ENCODE results near the gene GPD2. TPM values are rescaled to one million over a fixed set of nuclear protein-coding genes. Genes with fewer than 3 reads are reported as not detected.
"Not testable (repeated sequence)": the region's sequence is repeated elsewhere in the genome, so short reads cannot be mapped to it uniquely, and the experiment has no call there.

Gene GPD2
- total and polyA plus RNA-seq, 8 donors = 2.8 to 17.7 (median 10.2) TPM

- DNase-seq (no peak), FAIRE-seq (no peak), ATAC-seq (no peak)
- Histone ChIP-seq H3K4me1 (peaks cover 0 to 7% (median 2%) of the 10 kb centered on the region in 3 donors), H3K9me3 (no peaks in the 10 kb centered on the region), H3K27me3 (no peaks in the 10 kb centered on the region), H3K4me3 (no peak overlapping the region), H3K36me3 (no peaks in the 10 kb centered on the region), H3K27ac (no peak overlapping the region)
- intact Hi-C loops (cut with DNase I) = no loop called here
- 86 to 92% methylated on average over 2 of the region's 2 CpGs for WGBS, 2 donors
- TF ChIP-seq, protein P1, sequence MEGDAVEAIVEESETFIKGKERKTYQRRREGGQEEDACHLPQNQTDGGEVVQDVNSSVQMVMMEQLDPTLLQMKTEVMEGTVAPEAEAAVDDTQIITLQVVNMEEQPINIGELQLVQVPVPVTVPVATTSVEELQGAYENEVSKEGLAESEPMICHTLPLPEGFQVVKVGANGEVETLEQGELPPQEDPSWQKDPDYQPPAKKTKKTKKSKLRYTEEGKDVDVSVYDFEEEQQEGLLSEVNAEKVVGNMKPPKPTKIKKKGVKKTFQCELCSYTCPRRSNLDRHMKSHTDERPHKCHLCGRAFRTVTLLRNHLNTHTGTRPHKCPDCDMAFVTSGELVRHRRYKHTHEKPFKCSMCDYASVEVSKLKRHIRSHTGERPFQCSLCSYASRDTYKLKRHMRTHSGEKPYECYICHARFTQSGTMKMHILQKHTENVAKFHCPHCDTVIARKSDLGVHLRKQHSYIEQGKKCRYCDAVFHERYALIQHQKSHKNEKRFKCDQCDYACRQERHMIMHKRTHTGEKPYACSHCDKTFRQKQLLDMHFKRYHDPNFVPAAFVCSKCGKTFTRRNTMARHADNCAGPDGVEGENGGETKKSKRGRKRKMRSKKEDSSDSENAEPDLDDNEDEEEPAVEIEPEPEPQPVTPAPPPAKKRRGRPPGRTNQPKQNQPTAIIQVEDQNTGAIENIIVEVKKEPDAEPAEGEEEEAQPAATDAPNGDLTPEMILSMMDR (IDR thresholded peaks at IDR 0.05) = no peak
Observed at GRCh38 chr2:156513219-156513618, 77.0 kb downstream of the GPD2 start.

DNA sequence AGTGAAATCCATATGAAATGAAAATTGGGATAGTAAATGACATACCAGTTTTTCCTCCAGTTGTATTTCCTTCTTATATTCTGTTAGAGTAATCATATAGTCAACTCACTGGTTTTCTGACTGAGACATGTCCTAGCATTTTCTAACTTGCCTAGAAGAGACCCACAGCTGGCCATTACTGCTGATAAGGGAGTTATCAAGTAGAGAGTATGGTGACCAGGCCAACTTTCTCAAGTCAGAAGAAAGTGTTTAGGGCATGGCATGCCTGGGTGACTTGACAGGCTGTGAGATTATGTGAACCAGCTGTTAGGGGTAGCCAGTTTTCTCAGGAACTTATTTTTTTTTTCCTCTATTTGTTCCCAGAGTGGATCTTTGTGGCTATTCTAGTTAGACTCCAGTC lies 81.2 kb downstream of the GPD2 start:
- FAIRE-seq = no peak
- peaks cover 0 to 11% (median 10%) of the 10 kb centered on the region in 3 donors for H3K4me1 ChIP-seq
- TF ChIP-seq, protein P1 (IDR thresholded peaks at IDR 0.05) = no peak
- ATAC-seq = peak; percentile 89 to 99 (median 96)
- no peaks in the 10 kb centered on the region for H3K36me3 ChIP-seq
- H3K4me3 ChIP-seq = no peak overlapping the region
- intact Hi-C loops (cut with DNase I) = no loop called here
- DNase-seq = peak in 3 of 6 donors; percentile 36 to 58 (median 56)
- no peaks in the 10 kb centered on the region for H3K9me3 ChIP-seq
- no peak overlapping the region for H3K27ac ChIP-seq
- H3K27me3 ChIP-seq = no peaks in the 10 kb centered on the region

GRCh38 chr2:156518138-156518537 lies 82.0 kb downstream of the GPD2 start:
- WGBS, 2 donors = 44 to 45% methylated on average over 4 of the region's 4 CpGs
- DNase-seq (no peak), FAIRE-seq (no peak), ATAC-seq (peak in 3 of 4 donors; percentile 15 to 30 (median 25))
- Histone ChIP-seq H3K27ac (peak overlapping the region in 1 of 4 donors; percentile 29), H3K36me3 (no peaks in the 10 kb centered on the region), H3K4me1 (peaks cover 0 to 11% (median 10%) of the 10 kb centered on the region in 3 donors), H3K27me3 (no peaks in the 10 kb centered on the region), H3K9me3 (no peaks in the 10 kb centered on the region), H3K4me3 (no peak overlapping the region)
- intact Hi-C loops (cut with DNase I) = no loop called here
- TF ChIP-seq, protein P1 (IDR thresholded peaks at IDR 0.05) = no peak

GRCh38 chr2:156522864-156523440 lies 86.8 kb downstream of the GPD2 start:
- Histone ChIP-seq H3K4me3 (no peak overlapping the region), H3K27me3 (no peaks in the 10 kb centered on the region), H3K27ac (no peak overlapping the region), H3K36me3 (no peaks in the 10 kb centered on the region), H3K4me1 (peaks cover 0 to 10% (median 7%) of the 10 kb centered on the region in 3 donors), H3K9me3 (no peaks in the 10 kb centered on the region)
- FAIRE-seq (no peak), DNase-seq (no peak), ATAC-seq (no peak)
- TF ChIP-seq, protein P1 (IDR thresholded peaks at IDR 0.05) = no peak
- intact Hi-C loops (cut with DNase I) = no loop called here
- 87 to 90% methylated on average over 4 of the region's 4 CpGs for WGBS, 2 donors

DNA sequence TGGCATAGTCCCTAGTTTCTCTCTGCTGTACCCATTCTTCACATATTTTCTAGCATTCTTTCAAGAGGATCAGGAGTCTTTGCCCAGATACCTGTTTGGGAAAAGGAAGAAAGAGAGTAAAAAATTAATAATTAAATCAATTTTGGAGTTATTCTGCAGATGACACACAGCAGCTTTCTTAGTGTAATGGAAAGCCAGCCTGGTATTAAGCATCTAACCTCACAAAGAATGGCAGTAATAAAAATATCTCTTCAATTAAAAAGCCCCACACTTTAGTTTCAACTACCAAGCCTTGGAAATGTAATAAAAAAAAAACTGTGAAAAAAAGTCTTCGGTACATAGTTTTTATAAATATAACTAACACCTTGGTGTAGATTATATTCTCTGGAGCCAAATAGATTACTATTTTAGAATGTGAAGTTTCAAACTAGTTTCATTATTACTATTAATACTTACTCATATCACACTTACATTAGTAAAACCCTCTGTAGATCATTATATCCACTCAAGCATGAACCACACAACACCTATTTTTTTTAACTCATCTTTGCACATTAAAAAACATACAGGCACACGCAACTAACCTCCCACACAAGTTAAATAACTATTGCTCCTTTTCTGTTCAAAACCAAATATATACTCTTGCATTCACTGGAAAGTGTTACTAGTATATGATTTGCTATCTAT lies 90.9 kb downstream of the GPD2 start:
- DNase-seq (no peak), FAIRE-seq (no peak), ATAC-seq (no peak)
- Histone ChIP-seq H3K9me3 (no peaks in the 10 kb centered on the region), H3K4me1 (no peaks in the 10 kb centered on the region), H3K27me3 (no peaks in the 10 kb centered on the region), H3K4me3 (no peak overlapping the region), H3K36me3 (no peaks in the 10 kb centered on the region), H3K27ac (no peak overlapping the region)
- WGBS, 2 donors = 84 to 92% methylated on average over 2 of the region's 2 CpGs
- intact Hi-C loops (cut with DNase I) = no loop called here
- TF ChIP-seq, protein P1 (IDR thresholded peaks at IDR 0.05) = no peak

DNA sequence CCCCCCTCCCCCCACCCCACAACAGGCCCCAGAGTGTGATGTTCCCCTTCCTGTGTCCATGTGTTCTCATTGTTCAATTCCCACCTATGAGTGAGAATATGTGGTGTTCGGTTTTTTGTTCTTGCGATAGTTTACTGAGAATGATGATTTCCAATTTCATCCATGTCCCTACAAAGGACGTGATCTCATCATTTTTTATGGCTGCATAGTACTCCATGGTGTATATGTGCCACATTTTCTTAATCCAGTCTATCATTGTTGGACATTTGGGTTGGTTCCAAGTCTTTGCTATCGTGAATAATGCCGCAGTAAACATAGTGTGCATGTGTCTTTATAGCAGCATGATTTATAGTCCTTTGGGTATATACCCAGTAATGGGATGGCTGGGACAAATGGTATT lies 92.4 kb downstream of the GPD2 start:
- DNase-seq; H3K4me3 ChIP-seq; H3K27me3 ChIP-seq; FAIRE-seq; intact Hi-C loops (cut with DNase I); H3K27ac ChIP-seq; ATAC-seq; H3K36me3 ChIP-seq; H3K4me1 ChIP-seq; H3K9me3 ChIP-seq: not testable (repeated sequence)
- WGBS, 2 donors = 84 to 90% methylated on average over 5 of the region's 5 CpGs
